ENCODE results near the gene SMCO2. TPM values are rescaled to one million over a fixed set of nuclear protein-coding genes. Genes with fewer than 3 reads are reported as not detected.

SMCO2 gene
- total and polyA plus RNA-seq, 10 of the 15 experiments (the other 5 are each of a cell fraction or from before 2014, with no cell fraction given) = 0.11 to 2.3 (median 0.67) TPM

- no TSS peak for BruUV-seq (replicated peaks)
Measured at GRCh38 chr12:27400856-27401354, 45.6 kb upstream of the SMCO2 start.

GRCh38 chr12:27412047-27412446, 34.5 kb upstream of the SMCO2 start:
- no peaks in the 10 kb centered on the region; the same call in 2 of the 3 replicates for H3K9me3 ChIP-seq (replicated peaks; ENCODE audit: control insufficient read depth, insufficient read depth, low read length)
- ChIA-PET POLR2A (no interaction called here), SMC1A (ENCODE audit: uncharacterized antibody, unreplicated experiment) (no interaction called here), RAD21 (ENCODE audit: unreplicated experiment) (interaction anchor here (0.6 kb wide), 1 partner anchor 396 kb away, joined by 3 read pairs; no protein-coding TSS in a partner anchor), CTCF (interaction anchor here (1.0 to 3.2 kb wide), 4 partner anchors 13 to 27 kb away, joined by 3 to 14 read pairs (median 4); no protein-coding TSS in a partner anchor)
- BruUV-seq (replicated peaks) = no TSS peak
- H3K4me2 ChIP-seq (ENCODE audit: control insufficient read depth, insufficient read depth) = no peak overlapping the region
- H2AFZ ChIP-seq (ENCODE audit: control insufficient read depth, low read depth, low read length) = no peak overlapping the region
- in situ Hi-C loops (cut with MboI) (no loop called here), intact Hi-C loops (cut with micrococcal nuclease; ENCODE audit: unreplicated experiment) (no loop called here)
- H3K27ac ChIP-seq (ENCODE audit: control insufficient read depth, insufficient read depth) = no peak overlapping the region
- no peak overlapping the region for H3K4me3 ChIP-seq
- FAIRE-seq = no peak
- H3K9ac ChIP-seq (ENCODE audit: control insufficient read depth, insufficient read depth, low read length) = no peak overlapping the region
- no peak for ATAC-seq
- H4K20me1 ChIP-seq (ENCODE audit: control insufficient read depth, insufficient read depth) = no peaks in the 10 kb centered on the region
- H3K36me3 ChIP-seq (ENCODE audit: control insufficient read depth in 2 of 2, insufficient read depth in 2 of 2, low read length in 1 of 2) = peaks cover 0 to 8% of the 10 kb centered on the region in 2 experiments; a peak in 1 of 4 replicates
- no peak for TF ChIP-seq CBX3 (IDR thresholded peaks at IDR 0.05; ENCODE audit: borderline replicate concordance, low read depth)
- no peak for TF ChIP-seq IKZF2 (IDR thresholded peaks at IDR 0.05)
- TF ChIP-seq ZSCAN29 (IDR thresholded peaks at IDR 0.05) = no peak
- TF ChIP-seq ZNF622 (IDR thresholded peaks at IDR 0.05) = no peak
- no peak for TF ChIP-seq RB1 (IDR thresholded peaks at IDR 0.05; ENCODE audit: borderline replicate concordance)
- no peak for TF ChIP-seq TCF3 (IDR thresholded peaks at IDR 0.05; ENCODE audit: borderline replicate concordance, insufficient read depth, low read depth, low read length)
- TF ChIP-seq CHD2 (IDR thresholded peaks at IDR 0.05; ENCODE audit: borderline replicate concordance, low read depth, low read length) = no peak
- TF ChIP-seq LARP7 (IDR thresholded peaks at IDR 0.05) = no peak
- TF ChIP-seq SMAD5 (IDR thresholded peaks at IDR 0.05; ENCODE audit: low read depth) = no peak
- TF ChIP-seq SIX5 (IDR thresholded peaks at IDR 0.05; ENCODE audit: low read depth, low read length, severe bottlenecking) = no peak
- no peak for DNase-seq (ENCODE audit: low read depth, low spot score)
- H3K4me1 ChIP-seq (ENCODE audit: control insufficient read depth, insufficient read depth, low read length) = no peaks in the 10 kb centered on the region
- no peaks in the 10 kb centered on the region for H3K27me3 ChIP-seq (replicated peaks in 1 of 2; ENCODE audit: control insufficient read depth in 2 of 2, insufficient read depth in 2 of 2, low read length in 1 of 2)
- H3K79me2 ChIP-seq (ENCODE audit: control insufficient read depth, insufficient read depth, low read length) = no peaks in the 10 kb centered on the region

More at GRCh38 chr12:27400856-27401354, 45.6 kb upstream of the SMCO2 start:
- no peak overlapping the region for H2AFZ ChIP-seq (ENCODE audit: control insufficient read depth, low read depth, low read length)
- FAIRE-seq (no peak), DNase-seq (ENCODE audit: low read depth, low spot score) (no peak), ATAC-seq (no peak)
- no peak overlapping the region for H3K4me2 ChIP-seq (ENCODE audit: control insufficient read depth, insufficient read depth)
- H3K36me3 ChIP-seq (ENCODE audit: control insufficient read depth in 2 of 2, insufficient read depth in 2 of 2, low read length in 1 of 2) = peaks cover 0 to 6% of the 10 kb centered on the region in 2 experiments; a peak in 2 of 4 replicates
- H3K9ac ChIP-seq (ENCODE audit: control insufficient read depth, insufficient read depth, low read length) = no peak overlapping the region
- WGBS (ENCODE audit: insufficient coverage, insufficient replicate concordance, low lambda C conversion rate, missing lambda C conversion rate) = 88% methylated on average over 5 of the region's 5 CpGs
- no peaks in the 10 kb centered on the region for H3K79me2 ChIP-seq (ENCODE audit: control insufficient read depth, insufficient read depth, low read length)
- H3K4me1 ChIP-seq (ENCODE audit: control insufficient read depth, insufficient read depth, low read length) = no peaks in the 10 kb centered on the region
- TF ChIP-seq MTA2 (IDR thresholded peaks at IDR 0.05; ENCODE audit: low read depth) = no peak
- no peak for TF ChIP-seq FOXK2 (IDR thresholded peaks at IDR 0.05)
- no peak for TF ChIP-seq ZNF217 (IDR thresholded peaks at IDR 0.05)
- no peaks in the 10 kb centered on the region for H4K20me1 ChIP-seq (ENCODE audit: control insufficient read depth, insufficient read depth)
- no peak overlapping the region for H3K27ac ChIP-seq (ENCODE audit: control insufficient read depth, insufficient read depth)
- ChIA-PET POLR2A (no interaction called here), SMC1A (ENCODE audit: uncharacterized antibody, unreplicated experiment) (no interaction called here), RAD21 (ENCODE audit: unreplicated experiment) (interaction anchor here (0.9 kb wide), 1 partner anchor 9 kb away, joined by 3 read pairs; no protein-coding TSS in a partner anchor), CTCF (interaction anchor here (0.6 kb wide), 3 partner anchors 50 to 388 kb away, joined by 3 to 5 read pairs (median 4); no protein-coding TSS in a partner anchor)
- in situ Hi-C loops (cut with MboI) = no loop called here
- intact Hi-C loops (cut with micrococcal nuclease; ENCODE audit: unreplicated experiment) = no loop called here
- H3K27me3 ChIP-seq (replicated peaks in 1 of 2; ENCODE audit: control insufficient read depth in 2 of 2, insufficient read depth in 2 of 2, low read length in 1 of 2) = no peaks in the 10 kb centered on the region
- no peaks in the 10 kb centered on the region; the same call in 1 of the 3 replicates for H3K9me3 ChIP-seq (replicated peaks; ENCODE audit: control insufficient read depth, insufficient read depth, low read length)
- H3K4me3 ChIP-seq = no peak overlapping the region

All from GM12878 (cell line).